ENCODE measurements around the gene PDZD2.

Gene PDZD2

DNA sequence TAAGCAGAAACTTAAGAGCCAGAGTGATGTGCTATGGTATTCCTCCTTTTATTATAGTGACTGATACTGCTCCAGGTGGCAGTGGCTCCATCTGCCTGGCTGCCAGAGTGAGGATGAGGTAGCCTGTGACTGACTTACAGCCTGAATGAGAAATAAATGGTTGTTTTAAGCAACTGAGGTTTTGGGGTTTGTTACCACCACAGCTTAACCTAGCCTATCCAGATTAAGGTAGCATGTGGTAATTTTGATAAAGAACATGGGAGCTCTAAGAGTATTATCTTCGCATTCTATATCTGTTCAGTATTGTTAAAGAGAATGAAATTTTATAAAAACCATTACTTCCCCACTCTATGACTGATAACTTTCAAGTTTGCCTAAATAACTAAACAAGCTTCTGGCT, 496.2 kb downstream of the PDZD2 start:
- Histone ChIP-seq H3K4me1 (no peaks in the 10 kb centered on the region; the same call in 1 of the 2 replicates), H3K4me3 (ENCODE audit: low read depth, low read length) (no peak overlapping the region), H3K36me3 (peaks cover 38% of the 10 kb centered on the region), H3K9me3 (no peaks in the 10 kb centered on the region), H3K27me3 (no peaks in the 10 kb centered on the region)
- DNase-seq: no peak
- TF ChIP-seq, protein P1, sequence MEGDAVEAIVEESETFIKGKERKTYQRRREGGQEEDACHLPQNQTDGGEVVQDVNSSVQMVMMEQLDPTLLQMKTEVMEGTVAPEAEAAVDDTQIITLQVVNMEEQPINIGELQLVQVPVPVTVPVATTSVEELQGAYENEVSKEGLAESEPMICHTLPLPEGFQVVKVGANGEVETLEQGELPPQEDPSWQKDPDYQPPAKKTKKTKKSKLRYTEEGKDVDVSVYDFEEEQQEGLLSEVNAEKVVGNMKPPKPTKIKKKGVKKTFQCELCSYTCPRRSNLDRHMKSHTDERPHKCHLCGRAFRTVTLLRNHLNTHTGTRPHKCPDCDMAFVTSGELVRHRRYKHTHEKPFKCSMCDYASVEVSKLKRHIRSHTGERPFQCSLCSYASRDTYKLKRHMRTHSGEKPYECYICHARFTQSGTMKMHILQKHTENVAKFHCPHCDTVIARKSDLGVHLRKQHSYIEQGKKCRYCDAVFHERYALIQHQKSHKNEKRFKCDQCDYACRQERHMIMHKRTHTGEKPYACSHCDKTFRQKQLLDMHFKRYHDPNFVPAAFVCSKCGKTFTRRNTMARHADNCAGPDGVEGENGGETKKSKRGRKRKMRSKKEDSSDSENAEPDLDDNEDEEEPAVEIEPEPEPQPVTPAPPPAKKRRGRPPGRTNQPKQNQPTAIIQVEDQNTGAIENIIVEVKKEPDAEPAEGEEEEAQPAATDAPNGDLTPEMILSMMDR (IDR thresholded peaks at IDR 0.05; ENCODE audit: low read depth, low read length): no peak

DNA sequence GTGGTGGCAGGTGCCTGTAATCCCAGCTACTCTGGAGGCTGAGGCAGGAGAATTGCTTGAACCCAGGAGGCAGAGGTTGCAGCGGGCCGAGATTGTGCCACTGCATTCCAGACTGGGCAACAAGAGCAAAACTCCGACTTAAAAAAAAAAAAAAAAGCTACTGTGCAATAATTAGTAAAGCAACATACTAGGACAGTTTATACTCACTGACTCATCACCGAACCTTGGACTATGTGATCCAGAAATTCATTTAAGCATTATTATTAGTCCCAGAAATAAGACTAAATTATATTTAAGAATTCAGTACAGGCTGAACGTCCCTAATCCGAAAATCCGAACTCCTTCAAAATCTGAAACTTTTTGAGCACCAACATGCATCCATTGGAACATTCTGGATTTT, 497.4 kb downstream of the PDZD2 start:
- H3K27me3 ChIP-seq: no peaks in the 10 kb centered on the region
- DNase-seq: no peak
- TF ChIP-seq, protein P1 (IDR thresholded peaks at IDR 0.05; ENCODE audit: low read depth, low read length): no peak
- H3K4me3 ChIP-seq (ENCODE audit: low read depth, low read length): no peak overlapping the region
- H3K4me1 ChIP-seq: no peaks in the 10 kb centered on the region; the same call in 1 of the 2 replicates
- peaks cover 38% of the 10 kb centered on the region for H3K36me3 ChIP-seq
- H3K9me3 ChIP-seq: no peaks in the 10 kb centered on the region

DNA sequence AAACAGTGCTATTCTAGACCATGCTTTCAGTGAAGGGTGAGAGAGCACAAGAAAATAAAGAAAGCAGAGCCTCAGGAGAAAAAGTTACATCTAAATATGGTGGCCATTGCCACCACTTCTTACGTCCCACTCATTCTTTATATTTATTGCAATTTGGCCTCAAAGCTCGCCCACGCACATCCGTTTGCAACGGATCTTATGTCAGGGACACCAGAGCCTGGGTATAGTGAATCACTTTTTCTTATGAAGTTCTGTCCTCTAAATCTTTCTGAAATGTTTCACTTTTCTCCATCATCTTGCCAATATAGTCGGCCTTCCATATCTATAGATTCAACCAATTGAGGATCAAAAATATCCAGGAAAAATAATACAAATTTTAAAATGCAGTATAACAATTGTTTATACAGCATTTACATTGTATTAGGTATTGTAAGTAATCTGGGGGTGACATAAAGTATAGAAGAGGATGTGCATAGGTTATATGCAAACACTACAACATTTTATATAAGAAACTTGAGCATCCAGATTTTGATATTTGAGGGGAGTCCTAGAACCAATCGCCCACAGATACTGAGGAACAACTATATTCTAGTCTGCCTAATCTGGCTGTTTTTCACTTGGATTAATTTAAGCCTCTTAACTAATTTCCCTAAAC, 500.0 kb downstream of the PDZD2 start:
- H3K27me3 ChIP-seq: no peaks in the 10 kb centered on the region
- no peak for DNase-seq
- H3K9me3 ChIP-seq: no peaks in the 10 kb centered on the region
- TF ChIP-seq, protein P1 (IDR thresholded peaks at IDR 0.05; ENCODE audit: low read depth, low read length): no peak
- no peak overlapping the region for H3K4me3 ChIP-seq (ENCODE audit: low read depth, low read length)
- no peaks in the 10 kb centered on the region; the same call in 1 of the 2 replicates for H3K4me1 ChIP-seq
- H3K36me3 ChIP-seq: peaks cover 26% of the 10 kb centered on the region

DNA sequence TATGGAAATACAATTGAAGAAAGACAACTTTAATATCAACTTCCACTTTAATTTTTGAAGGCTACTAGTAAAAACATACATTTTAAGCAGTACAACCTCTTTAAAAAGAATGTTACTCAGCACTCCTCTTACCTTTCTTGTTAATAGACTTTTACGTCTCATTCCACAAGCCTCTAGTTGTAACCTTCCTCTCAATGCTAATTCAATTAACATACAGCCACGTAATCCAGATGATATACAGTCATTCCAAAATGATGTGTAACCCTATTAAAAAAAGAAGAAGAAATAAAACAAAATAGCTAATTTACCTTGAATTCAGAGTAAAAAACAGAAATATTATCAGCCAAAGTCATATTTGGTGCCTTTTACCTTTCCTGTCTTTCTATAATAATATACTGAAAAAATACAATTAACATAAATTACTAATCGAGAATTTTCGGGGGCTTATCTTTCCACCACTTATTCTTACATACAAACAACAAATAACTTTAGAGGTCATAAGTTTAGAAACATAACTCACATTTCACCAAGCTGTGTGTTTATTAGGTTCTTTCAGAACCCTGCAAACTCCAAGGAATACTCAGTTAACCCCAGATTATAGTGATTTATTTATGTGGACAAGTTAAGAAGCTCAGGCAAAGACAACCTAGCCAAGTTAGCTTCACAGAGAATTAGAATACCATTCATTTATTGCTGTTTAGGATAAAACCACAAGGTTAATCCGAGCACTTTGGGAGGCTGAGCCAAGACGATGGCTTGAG, 504.9 kb downstream of the PDZD2 start:
- peaks cover 7% of the 10 kb centered on the region; the same call in 1 of the 2 replicates for H3K36me3 ChIP-seq
- no peak overlapping the region for H3K4me3 ChIP-seq (ENCODE audit: low read depth, low read length)
- no peaks in the 10 kb centered on the region for H3K9me3 ChIP-seq
- H3K27me3 ChIP-seq: no peaks in the 10 kb centered on the region
- peaks cover 5% of the 10 kb centered on the region; the same call in 1 of the 2 replicates for H3K4me1 ChIP-seq
- DNase-seq: no peak
- TF ChIP-seq, protein P1 (IDR thresholded peaks at IDR 0.05; ENCODE audit: low read depth, low read length): no peak

DNA sequence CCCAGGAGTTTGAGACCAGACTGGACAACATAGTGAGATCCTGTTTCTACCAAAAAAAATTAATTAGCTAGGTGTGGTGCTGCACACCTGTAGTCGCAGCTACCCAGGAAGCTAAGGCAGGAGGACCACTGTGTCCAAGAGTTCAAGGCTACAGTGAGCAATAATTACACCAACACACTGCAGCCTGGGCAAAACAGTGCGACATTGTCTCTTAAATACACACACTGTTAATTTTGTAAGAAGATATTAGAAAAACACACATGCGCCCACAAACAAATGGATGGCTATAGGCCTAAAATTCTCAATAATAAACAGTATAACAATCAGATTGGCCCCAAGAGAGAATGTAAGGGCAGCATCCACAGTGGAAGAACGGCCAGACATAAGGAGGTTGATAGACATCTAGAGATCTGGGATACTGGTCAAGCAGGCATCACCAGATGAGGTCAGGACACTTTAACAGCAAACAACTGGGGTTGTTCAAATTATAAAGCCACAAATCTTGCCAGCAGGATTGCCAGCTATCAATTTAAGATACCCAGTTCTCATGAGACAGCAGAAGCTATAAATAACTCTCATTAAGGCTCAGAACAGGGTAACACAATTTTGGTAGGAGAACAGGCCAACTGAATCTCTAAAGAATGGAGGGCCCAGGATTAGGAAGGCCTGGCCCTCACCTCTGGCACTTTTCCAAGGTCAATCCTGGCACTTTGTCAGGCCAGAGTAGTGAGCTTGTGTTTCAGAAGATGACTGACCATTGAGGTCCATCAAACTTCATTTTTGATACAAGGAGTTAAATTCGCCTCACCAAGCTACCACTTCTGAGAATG, 505.7 kb downstream of the PDZD2 start:
- Histone ChIP-seq H3K36me3 (peaks cover 3% of the 10 kb centered on the region; the same call in 1 of the 2 replicates), H3K4me3 (ENCODE audit: low read depth, low read length) (no peak overlapping the region), H3K4me1 (peaks cover 5% of the 10 kb centered on the region; the same call in 1 of the 2 replicates), H3K9me3 (no peaks in the 10 kb centered on the region), H3K27me3 (no peaks in the 10 kb centered on the region)
- TF ChIP-seq, protein P1 (IDR thresholded peaks at IDR 0.05; ENCODE audit: low read depth, low read length): no peak
- DNase-seq: no peak
